SU-DHL-6 (cell line): ENCODE results near the gene SETDB2.

Experiments used
- CTCF ChIP-seq: fragments of 200-600 bp; sonication (generic); IDR thresholded peaks from one replicate; pipeline ENCODE4 v1.5.1; 2017; ENCODE audit warnings: antibody characterized with exemption, mild to moderate bottlenecking, low read length, moderate library complexity; ENCODE audit not compliant: insufficient read depth, poor library complexity, severe bottlenecking
- EZH2phosphoT487 ChIP-seq: fragments of 200-600 bp; sonication (generic), shearing (Covaris generic); conservative IDR thresholded peaks from 2 replicates; pipeline ENCODE4 v1.6.1; 2018; ENCODE audit warnings: mild to moderate bottlenecking, antibody characterized with exemption, low read length, moderate library complexity, mixed read lengths

DNA sequence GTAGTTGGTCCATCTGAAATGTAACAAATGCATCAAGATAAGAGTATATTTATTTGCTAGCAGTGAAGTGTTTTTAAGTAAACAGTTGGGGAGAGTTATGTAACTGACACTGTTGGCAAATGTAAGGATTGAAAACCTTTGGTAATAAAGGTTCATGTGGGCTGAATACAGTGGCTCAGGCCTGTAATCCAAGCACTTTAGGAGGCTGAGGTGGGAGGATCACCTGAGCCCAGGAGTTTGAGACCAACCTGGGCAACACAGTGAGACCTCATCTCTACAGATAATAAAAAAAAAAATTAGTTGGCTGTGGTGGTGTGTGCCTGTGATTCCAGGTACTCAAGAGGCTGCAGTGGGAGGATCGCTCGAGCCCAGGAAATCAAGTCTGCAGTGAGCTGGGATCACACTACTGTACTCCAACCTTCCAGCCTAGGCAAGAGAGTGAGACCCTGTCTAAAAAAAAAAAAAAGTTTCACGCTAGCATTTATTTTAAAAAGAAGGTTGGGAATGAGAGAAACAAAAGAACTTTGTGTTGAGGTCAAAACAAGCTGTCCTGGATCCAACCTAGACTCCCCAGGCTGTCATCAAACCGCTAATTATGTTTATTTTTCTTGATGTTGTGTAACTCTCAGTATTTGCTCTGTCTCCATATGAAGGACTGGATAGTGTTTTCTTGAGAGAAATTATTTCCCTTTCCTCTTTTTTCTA, 20.7 kb downstream of the SETDB2 start:
- TF ChIP-seq CTCF (no peak), EZH2phosphoT487 (no peak)
